Inferior parietal cortex (tissue), 1 donor: Measurements from ENCODE around the gene ANP32B.
"Not testable (repeated sequence)": the region's sequence is repeated elsewhere in the genome, so short reads cannot be mapped to it uniquely, and the experiment has no call there.

Experiments
- DNase-seq: peaks from one replicate; pipeline ENCODE4 v3.0.0-alpha.2; 2016; ENCODE audit errors: extremely low spot score

The ANP32B gene

GRCh38 chr9:97963232-97963631 is 19.9 kb upstream of the ANP32B start:
- DNase-seq, result no peak

GRCh38 chr9:97964901-97965300 is 18.2 kb upstream of the ANP32B start:
- DNase-seq, result no peak

- DNase-seq, result no peak
Measured at GRCh38 chr9:97966493-97966892, 16.6 kb upstream of the ANP32B start.

GRCh38 chr9:97969014-97969413 is 14.1 kb upstream of the ANP32B start:
- DNase-seq, result no peak

- DNase-seq, result no peak
Measured at GRCh38 chr9:97970165-97970564, 13.0 kb upstream of the ANP32B start.

GRCh38 chr9:97972753-97973152 is 10.4 kb upstream of the ANP32B start:
- DNase-seq, result no peak

- DNase-seq, result no peak
Measured at GRCh38 chr9:97975376-97975775, 7.8 kb upstream of the ANP32B start.

- not testable (repeated sequence) for DNase-seq
Measured at GRCh38 chr9:97976633-97977032, 6.5 kb upstream of the ANP32B start.

GRCh38 chr9:97978371-97979130 is 4.6 kb upstream of the ANP32B start:
- DNase-seq, result no peak

- no peak for DNase-seq
Measured at GRCh38 chr9:97979788-97980478, 3.2 kb upstream of the ANP32B start.

GRCh38 chr9:97980479-97980803 is 2.7 kb upstream of the ANP32B start:
- DNase-seq, result no peak

GRCh38 chr9:97980918-97981845 is 2.0 kb upstream of the ANP32B start:
- DNase-seq, result peak; percentile 66

- no peak for DNase-seq
Measured at GRCh38 chr9:97981846-97982682, 1.1 kb upstream of the ANP32B start.

- peak; percentile 63 for DNase-seq
Measured at GRCh38 chr9:97983589-97984187, 547 bp downstream of the ANP32B start.

- DNase-seq, result peak; percentile 67
Measured at GRCh38 chr9:97984188-97985057, 1.3 kb downstream of the ANP32B start.

GRCh38 chr9:97985058-97985861 is 2.1 kb downstream of the ANP32B start:
- no peak for DNase-seq

GRCh38 chr9:97987487-97987886 is 4.3 kb downstream of the ANP32B start:
- no peak for DNase-seq

- no peak for DNase-seq
Measured at GRCh38 chr9:97990259-97990658, 7.1 kb downstream of the ANP32B start.

- DNase-seq, result peak; percentile 0
Measured at GRCh38 chr9:97991818-97992217, 8.7 kb downstream of the ANP32B start.
